AML-193 (cell line): Measurements from ENCODE around the gene GRIN1.

Experiments used
- DNase-seq, 2 experiments: peaks; one replicate each; lab custom pipeline; 2025; lab: John Stamatoyannopoulos, UW

The GRIN1 gene

GRCh38 chr9:137138722-137139467 lies at the start of gene GRIN1:
Gene GRIN1, plus strand, starts transcription at chr9:137139154. Its CDS starts 333 bp downstream, at chr9:137139487.
- DNase-seq, result no peak

- DNase-seq, result no peak
These were observed 49.6 kb upstream of the GRIN1 start for GRCh38 chr9:137089232-137089947.

- DNase-seq, result no peak
These were observed 43.1 kb upstream of the GRIN1 start for GRCh38 chr9:137095664-137096517.

- no peak for DNase-seq
These were observed 42.0 kb upstream of the GRIN1 start for GRCh38 chr9:137096785-137097546.

GRCh38 chr9:137097761-137098462 lies 41.0 kb upstream of the GRIN1 start:
- DNase-seq, result no peak

- DNase-seq, result no peak
These were observed 39.7 kb upstream of the GRIN1 start for GRCh38 chr9:137099231-137099630.

- no peak for DNase-seq
These were observed 35.6 kb upstream of the GRIN1 start for GRCh38 chr9:137103206-137103999.

- no peak for DNase-seq
These were observed 32.9 kb upstream of the GRIN1 start for GRCh38 chr9:137105814-137106661.

GRCh38 chr9:137106662-137107250 lies 32.2 kb upstream of the GRIN1 start:
- no peak for DNase-seq

GRCh38 chr9:137107312-137107921 lies 31.5 kb upstream of the GRIN1 start:
- DNase-seq, result no peak

- no peak for DNase-seq
These were observed 31.0 kb upstream of the GRIN1 start for GRCh38 chr9:137107982-137108381.

- no peak for DNase-seq
These were observed 30.2 kb upstream of the GRIN1 start for GRCh38 chr9:137108608-137109249.

- DNase-seq, result no peak
These were observed 29.5 kb upstream of the GRIN1 start for GRCh38 chr9:137109250-137110146.

- no peak for DNase-seq
These were observed 28.6 kb upstream of the GRIN1 start for GRCh38 chr9:137110147-137110910.

- DNase-seq, result no peak
These were observed 27.8 kb upstream of the GRIN1 start for GRCh38 chr9:137110911-137111787.
